Stimulated activated CD4-positive, alpha-beta T cell treated with anti-CD3 and anti-CD28 coated beads, Interleukin-1b, Interleukin-23, amount 100 ng/mL, for 1 hour (primary cell): Measurements from ENCODE around the gene RLF.

ENCODE experiments used
- DNase-seq, 2 donors: peaks; one replicate each; pipeline ENCODE4 v3.0.0-alpha.2; 2020; ENCODE audit warnings: low read depth in 2 of 2

RLF gene

DNA sequence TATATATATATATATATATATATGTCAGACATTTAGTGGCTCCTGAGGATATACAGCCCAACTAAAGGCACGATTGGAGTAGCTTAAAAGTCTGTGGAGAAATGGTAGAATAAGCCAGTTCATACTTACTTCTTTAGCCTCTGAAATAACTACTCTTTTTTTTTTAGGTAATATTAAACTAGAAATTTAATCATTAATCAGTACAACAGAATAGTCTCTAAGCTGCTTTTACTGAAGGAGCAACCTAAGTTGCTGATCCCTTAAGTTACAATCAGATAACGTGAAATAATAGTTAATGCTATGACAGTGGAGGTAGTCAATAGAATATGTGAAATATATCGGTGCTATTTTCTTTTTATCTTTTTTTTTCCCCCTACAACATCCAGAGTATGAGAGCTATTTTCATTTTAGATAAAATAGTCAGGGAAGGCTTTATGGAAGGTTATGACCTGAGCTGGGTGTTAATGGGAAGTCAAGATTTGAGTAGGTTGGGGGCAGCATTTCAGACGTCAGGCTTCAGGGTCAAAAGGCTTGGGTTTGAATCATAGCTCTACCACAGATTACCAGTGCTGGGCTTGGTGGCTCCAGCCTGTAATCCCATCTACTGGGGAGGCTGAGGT lies 112.5 kb downstream of the RLF start:
- DNase-seq, result no peak

- DNase-seq, result no peak
These were observed 113.1 kb downstream of the RLF start for GRCh38 chr1:40274331-40274730.

GRCh38 chr1:40276122-40276521 lies 114.9 kb downstream of the RLF start:
- DNase-seq, result no peak

- no peak for DNase-seq
These were observed 120.7 kb downstream of the RLF start for GRCh38 chr1:40281853-40282252.
